ENCODE results near the gene LRP5.

LRP5 gene

GRCh38 chr11:68416070-68416578 is 103.7 kb downstream of the LRP5 start:
- no peak for DNase-seq (ENCODE audit: low read depth)
- TF ChIP-seq, protein P1, sequence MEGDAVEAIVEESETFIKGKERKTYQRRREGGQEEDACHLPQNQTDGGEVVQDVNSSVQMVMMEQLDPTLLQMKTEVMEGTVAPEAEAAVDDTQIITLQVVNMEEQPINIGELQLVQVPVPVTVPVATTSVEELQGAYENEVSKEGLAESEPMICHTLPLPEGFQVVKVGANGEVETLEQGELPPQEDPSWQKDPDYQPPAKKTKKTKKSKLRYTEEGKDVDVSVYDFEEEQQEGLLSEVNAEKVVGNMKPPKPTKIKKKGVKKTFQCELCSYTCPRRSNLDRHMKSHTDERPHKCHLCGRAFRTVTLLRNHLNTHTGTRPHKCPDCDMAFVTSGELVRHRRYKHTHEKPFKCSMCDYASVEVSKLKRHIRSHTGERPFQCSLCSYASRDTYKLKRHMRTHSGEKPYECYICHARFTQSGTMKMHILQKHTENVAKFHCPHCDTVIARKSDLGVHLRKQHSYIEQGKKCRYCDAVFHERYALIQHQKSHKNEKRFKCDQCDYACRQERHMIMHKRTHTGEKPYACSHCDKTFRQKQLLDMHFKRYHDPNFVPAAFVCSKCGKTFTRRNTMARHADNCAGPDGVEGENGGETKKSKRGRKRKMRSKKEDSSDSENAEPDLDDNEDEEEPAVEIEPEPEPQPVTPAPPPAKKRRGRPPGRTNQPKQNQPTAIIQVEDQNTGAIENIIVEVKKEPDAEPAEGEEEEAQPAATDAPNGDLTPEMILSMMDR (IDR thresholded peaks at IDR 0.05; ENCODE audit: insufficient read depth, low read depth, low read length, missing control alignments) = no peak
- H3K4me3 ChIP-seq (ENCODE audit: low read length) = no peak overlapping the region

GRCh38 chr11:68418648-68419047 is 106.3 kb downstream of the LRP5 start:
- H3K4me3 ChIP-seq (ENCODE audit: low read length) = no peak overlapping the region
- TF ChIP-seq, protein P1 (IDR thresholded peaks at IDR 0.05; ENCODE audit: insufficient read depth, low read depth, low read length, missing control alignments) = no peak

GRCh38 chr11:68420171-68420570 is 107.8 kb downstream of the LRP5 start:
- DNase-seq (ENCODE audit: low read depth) = no peak
- TF ChIP-seq, protein P1 (IDR thresholded peaks at IDR 0.05; ENCODE audit: insufficient read depth, low read depth, low read length, missing control alignments) = no peak

More at GRCh38 chr11:68418648-68419047, 106.3 kb downstream of the LRP5 start:
- no peak for DNase-seq (ENCODE audit: low read depth)

GRCh38 chr11:68423481-68423880 is 111.1 kb downstream of the LRP5 start:
- H3K4me3 ChIP-seq (ENCODE audit: low read length) = no peak overlapping the region
- TF ChIP-seq, protein P1 (IDR thresholded peaks at IDR 0.05; ENCODE audit: insufficient read depth, low read depth, low read length, missing control alignments) = no peak
- DNase-seq (ENCODE audit: low read depth) = no peak

More at GRCh38 chr11:68420171-68420570, 107.8 kb downstream of the LRP5 start:
- H3K4me3 ChIP-seq (ENCODE audit: low read length) = no peak overlapping the region

DNA sequence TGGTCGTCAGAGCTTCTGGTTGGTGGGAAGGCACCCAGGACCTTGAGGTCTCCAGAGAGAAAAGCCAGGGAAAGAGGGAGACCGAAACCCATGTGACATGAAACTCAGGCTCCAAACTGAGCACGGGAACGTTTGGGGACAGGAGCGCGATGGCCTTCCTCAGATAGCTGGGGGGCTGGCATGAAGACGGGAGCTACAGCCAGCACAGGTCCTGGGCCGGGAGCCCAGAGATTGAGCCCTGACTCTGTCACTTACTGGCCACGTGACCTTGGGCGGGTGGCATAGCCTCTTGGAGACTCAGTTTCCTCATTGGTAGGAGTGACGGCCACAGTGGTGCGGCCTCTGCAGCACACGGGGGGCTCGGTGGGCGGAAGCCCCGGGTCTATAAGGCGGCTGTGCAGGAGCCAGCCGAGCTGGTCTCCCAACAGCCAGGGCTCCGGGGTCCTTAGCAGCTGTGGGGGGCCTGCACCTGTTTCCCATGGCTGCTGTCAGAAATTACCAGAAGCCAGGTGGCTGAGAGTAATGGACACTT is 111.8 kb downstream of the LRP5 start:
- H3K4me3 ChIP-seq (ENCODE audit: low read length) = no peak overlapping the region
- DNase-seq (ENCODE audit: low read depth) = no peak
- TF ChIP-seq, protein P1 (IDR thresholded peaks at IDR 0.05; ENCODE audit: insufficient read depth, low read depth, low read length, missing control alignments) = no peak

GRCh38 chr11:68424981-68425865 is 112.8 kb downstream of the LRP5 start:
- H3K4me3 ChIP-seq (ENCODE audit: low read length) = no peak overlapping the region
- DNase-seq (ENCODE audit: low read depth) = no peak
- TF ChIP-seq, protein P1 (IDR thresholded peaks at IDR 0.05; ENCODE audit: insufficient read depth, low read depth, low read length, missing control alignments) = no peak

Measured in epithelial cell of esophagus (primary cell).